ENCODE measurements around the gene ZNF782.
"Not testable (repeated sequence)": the region's sequence is repeated elsewhere in the genome, so short reads cannot be mapped to it uniquely, and the experiment has no call there.

The ZNF782 gene

DNA sequence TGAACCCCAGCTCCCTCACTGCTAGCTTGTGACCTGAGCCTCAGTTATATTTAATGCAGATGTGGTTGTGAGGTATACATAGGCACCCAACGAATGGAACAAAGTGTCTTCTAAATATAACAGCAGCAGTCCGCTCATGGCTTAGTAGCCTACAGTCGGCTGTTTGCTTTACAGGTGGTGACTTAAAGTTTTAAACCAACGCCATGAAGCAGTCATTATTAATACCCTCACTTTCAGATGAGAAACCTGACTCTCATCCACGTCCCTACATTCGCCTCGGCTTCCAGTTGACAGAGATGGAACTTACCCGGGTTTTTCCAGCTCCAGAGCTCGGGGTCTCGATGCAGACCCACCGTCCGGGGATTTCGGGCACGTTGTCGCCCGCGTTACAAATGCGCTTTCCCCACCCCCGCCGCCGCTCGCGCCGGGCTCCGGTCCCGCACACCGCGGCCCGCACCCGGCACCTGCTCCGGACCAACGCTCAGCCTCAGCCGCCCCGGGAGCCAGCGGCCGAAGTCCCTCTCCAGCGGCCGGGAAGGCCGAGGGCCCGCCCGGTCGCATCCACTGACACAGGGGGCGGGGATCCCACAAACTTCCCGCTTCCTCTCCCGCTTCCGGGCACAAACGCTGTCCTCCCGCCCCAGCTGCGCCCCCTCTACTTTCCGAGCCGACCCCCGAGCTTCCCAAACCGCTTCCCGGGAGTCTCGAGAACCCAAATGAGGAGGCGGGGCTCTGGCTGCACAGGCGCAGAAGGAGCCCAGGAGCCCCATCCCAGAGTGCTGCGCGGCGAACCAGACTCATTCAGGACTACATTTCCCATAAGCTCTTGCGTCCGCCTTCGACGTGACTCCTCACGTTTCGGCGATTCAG lies at the start of gene ZNF782:
TSS of gene ZNF782 (minus strand) at position 734 of the 870 bp plus-strand sequence. CDS start 2,553 bp downstream, outside the sequence.
- peak; percentile 95 for DNase-seq (ENCODE audit: low spot score)

DNA sequence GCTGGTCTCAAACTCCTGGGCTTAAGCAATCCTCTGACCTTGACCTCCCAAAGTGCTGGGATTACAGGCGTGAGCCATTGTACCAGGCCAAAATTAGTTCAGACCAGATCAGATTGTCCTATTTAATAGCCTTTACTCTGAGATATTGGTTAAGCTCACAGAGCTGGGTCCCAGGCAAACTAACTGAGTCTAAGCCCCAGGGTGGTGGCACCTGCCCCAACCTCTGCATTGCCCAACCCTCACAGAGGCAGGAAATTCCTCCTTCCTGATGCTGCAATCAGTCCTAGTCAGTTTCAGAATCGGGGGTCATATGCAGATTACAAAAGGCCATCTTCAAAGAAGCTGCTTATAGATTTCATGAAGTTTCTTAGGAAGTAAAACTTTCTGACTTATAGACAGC lies 45.7 kb upstream of the ZNF782 start:
- not testable (repeated sequence) for DNase-seq (ENCODE audit: low spot score)

GRCh38 chr9:96892131-96892530 lies 37.8 kb upstream of the ZNF782 start:
- DNase-seq (ENCODE audit: low spot score), result no peak

GRCh38 chr9:96888591-96888990 lies 34.3 kb upstream of the ZNF782 start:
- no peak for DNase-seq (ENCODE audit: low spot score)

DNA sequence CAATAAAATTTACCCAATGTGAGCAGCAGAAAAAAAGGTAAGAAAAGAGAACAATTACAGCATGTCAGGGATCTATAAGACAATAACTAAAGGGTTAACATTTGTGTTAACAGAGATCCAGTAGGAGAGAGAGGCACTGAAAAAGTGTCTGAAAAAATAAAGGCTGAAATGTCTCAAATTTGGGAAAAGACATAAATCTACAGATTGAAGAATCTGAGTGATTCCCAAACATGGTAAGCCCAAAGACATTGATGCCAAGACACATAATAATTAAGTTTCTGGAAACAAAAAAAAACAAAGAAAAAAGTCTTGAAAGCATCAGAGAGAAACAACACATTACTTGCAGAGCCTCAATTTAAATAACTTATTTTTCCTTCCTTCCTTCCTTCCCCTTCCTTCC lies 31.1 kb upstream of the ZNF782 start:
- no peak for DNase-seq (ENCODE audit: low spot score)

DNA sequence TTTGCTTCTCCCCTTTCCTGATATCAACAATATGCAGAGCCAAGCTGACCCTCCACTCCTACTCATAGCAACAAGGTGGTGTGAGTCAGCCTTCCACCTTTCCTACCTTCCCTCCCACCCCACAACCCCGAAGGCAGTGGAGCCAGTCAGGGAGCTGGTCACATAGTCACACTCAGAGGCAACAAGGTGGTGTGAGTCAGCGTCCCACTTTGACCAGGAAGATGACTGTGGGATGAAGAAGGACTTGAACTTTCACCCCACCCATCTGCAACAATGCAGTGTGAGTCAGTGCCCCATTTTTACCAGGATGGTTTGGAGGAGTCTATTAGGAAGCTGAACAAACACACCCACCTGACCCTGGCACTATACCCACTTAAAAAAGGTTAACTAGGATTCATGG lies 30.1 kb upstream of the ZNF782 start:
- DNase-seq (ENCODE audit: low spot score), result peak; percentile 99

DNA sequence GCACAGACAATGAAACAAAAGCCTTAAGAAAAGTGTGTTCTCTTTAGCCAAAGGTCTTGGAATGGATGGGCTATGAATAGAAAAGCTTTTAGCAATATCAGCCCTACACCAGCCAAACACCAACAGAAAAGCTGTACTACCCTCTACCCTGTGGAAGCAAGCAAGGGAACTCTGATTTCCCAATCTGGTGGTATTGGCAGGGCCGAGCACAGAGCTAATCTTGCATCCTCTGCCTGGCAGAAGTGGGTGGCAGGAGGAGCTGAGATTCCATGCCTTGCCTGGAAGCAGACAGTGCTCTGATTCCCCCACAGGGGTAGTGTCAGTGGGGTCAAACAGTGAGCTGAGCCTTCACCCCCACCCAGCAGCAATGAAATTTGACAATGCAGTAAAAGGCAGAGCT lies 29.6 kb upstream of the ZNF782 start:
- no peak for DNase-seq (ENCODE audit: low spot score)

GRCh38 chr9:96877269-96877668 lies 23.0 kb upstream of the ZNF782 start:
- no peak for DNase-seq (ENCODE audit: low spot score)

DNA sequence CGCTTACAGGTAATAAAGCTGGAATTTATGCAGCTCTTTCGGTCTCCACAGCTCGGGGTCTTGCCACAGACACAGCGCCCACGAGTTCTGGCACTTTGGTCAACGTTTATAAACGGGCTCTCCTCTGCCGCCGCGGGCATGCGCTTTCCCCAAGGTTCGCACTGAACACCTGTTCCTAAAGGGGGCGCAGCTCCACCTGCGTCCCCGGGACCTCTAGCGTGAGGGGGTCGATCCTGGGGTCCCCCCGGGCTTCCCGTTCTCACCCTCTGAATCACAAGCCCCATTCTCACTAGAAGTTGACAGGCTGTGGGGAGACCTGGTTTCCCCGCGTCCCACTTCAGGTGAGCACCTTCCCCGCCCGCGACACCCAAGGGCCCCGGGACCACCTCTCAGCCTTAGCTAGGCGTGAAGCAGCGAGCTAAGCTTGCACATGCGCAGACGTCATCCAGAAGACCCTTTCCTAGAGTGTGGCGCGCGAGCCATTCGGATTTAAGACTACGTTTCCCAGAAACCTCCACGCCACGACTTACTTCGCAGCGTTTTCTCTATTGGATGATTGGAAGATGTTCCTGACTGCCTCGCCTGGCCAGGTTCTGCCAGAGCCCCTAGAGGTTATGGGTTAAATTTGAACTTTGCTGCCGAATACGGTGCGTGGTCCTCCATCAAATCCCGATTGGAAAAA lies 21.3 kb upstream of the ZNF782 start:
- DNase-seq (ENCODE audit: low spot score), result peak; percentile 85

DNA sequence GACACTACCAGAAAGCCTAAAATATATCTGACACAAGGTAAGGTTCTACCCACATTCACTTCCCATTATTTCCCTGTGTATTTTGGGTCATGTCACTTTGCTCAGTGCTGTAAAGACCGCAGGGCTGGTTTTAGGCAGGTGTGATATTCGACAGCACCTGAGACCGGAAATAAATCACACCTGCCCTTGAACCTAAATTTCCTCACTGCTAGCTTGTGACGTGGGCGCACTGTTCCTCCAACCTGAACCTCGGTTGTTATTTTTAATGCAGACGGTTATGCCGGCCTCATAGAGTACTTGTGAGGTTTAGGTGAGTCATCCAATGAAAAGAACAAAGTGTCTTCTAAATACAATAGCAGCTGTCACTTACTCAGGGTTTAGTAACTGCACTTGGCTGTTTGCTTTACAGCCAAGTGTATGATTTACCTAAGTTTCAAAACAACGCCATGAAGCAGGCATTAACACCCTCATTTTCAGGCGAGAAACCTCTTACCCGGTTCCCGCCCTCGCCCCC lies 20.7 kb upstream of the ZNF782 start:
- peak; percentile 93 for DNase-seq (ENCODE audit: low spot score)

DNA sequence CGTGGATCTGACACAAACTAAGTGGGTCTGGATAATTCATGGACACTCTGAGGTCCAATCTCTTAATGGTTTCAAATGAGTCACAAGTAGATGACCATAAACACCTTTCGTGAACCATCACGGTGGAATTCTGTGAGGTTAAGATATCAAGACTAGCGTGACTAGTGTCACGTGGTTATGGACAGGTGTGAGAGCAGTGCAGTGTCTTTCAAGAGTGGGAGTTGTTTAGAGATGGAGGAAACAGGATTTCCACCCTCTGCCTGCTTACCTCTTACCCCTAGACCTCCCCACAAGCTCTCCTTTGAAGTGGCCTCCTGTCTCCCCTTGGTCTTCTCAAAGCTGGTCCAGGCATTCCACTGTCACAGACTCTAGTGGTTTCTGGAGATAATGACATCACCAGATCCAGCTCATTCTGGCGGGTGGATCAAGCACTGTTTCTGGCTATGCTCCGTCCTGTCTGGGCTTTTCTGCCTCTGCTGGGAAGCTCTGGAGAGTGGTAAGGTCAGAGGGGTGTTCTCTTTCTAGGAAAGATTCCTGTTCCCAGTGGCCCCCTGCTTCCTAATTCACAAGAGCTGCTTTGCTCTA lies 20.0 kb upstream of the ZNF782 start:
- DNase-seq (ENCODE audit: low spot score), result no peak

DNA sequence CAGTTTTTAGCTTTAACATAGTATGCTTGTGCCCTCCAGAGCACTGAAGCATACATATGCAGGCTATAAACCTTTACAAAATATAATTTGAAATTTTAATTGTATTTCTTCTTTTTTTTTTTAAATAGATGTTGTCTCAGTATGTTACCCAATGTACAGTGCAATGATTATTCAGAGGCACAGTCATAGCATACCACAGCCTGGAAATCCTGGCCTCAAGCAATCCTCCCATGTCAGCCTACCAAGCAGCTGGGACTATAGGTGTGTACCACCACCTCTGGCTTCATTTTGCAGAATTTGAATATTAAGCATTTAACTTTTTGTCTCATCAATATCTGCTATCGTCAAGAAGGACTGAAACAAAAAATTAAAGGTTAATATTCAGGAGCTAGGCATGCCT lies 16.9 kb upstream of the ZNF782 start:
- no peak for DNase-seq (ENCODE audit: low spot score)

DNA sequence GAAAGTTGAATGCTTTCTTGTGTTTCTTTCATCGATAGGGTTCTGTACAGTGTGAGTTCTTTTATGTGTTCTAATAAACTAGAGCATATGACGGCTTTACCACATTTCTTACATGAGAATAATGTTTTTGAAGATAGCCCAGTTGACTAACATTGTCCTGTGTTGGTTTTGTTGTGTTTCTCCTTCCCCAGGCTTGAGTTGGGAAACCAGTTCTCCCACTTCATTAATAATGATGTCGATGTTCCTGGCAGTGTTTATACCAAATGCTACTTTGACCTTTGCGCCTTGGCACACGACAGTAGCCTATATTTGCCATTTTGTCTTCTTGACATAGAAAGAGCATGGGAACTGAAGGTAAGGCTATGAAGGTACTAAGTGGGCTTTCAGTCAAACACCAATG lies 14.4 kb upstream of the ZNF782 start:
- DNase-seq (ENCODE audit: low spot score), result no peak

- DNase-seq (ENCODE audit: low spot score), result no peak
These were observed 12.9 kb upstream of the ZNF782 start for GRCh38 chr9:96867079-96867804.

- not testable (repeated sequence) for DNase-seq (ENCODE audit: low spot score)
These were observed 10.9 kb upstream of the ZNF782 start for GRCh38 chr9:96865240-96865639.

DNA sequence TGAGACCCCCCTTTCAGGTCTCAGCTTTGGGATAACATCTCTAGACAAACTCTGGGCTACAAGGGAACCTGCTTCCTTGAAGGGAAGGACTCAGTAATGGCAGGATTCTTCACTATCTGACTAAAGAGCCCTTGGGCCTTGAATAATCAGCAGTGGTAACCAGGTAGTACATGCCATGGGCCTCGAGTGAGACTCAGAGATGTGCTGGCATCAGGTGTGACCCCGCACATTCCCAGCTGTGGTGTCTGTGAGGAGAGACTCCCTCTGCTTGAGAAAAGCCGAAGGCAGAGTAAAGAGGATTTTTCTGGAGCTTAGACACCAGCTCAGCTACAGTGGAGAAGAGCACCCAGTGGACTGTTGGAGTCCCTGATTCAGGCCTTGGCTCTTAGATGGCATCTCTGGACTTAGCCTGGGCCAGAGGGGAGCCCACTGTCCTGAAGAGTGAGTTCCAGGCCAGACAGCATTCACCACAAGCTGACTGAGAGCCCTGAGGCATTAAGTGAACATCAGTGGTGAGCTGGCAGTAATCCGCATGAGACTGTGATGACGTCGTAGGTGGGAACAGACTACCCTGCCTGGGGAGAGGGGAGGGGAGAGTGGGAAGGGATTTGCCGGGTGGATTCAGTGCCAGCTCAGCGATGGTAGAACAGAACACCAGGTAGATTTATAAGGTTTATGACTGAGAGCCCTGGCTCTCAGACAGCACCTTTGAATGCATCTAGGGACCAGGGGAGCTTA lies 5.3 kb upstream of the ZNF782 start:
- peak; percentile 82 for DNase-seq (ENCODE audit: low spot score)

GRCh38 chr9:96858670-96859069 lies 4.4 kb upstream of the ZNF782 start:
- no peak for DNase-seq (ENCODE audit: low spot score)

DNA sequence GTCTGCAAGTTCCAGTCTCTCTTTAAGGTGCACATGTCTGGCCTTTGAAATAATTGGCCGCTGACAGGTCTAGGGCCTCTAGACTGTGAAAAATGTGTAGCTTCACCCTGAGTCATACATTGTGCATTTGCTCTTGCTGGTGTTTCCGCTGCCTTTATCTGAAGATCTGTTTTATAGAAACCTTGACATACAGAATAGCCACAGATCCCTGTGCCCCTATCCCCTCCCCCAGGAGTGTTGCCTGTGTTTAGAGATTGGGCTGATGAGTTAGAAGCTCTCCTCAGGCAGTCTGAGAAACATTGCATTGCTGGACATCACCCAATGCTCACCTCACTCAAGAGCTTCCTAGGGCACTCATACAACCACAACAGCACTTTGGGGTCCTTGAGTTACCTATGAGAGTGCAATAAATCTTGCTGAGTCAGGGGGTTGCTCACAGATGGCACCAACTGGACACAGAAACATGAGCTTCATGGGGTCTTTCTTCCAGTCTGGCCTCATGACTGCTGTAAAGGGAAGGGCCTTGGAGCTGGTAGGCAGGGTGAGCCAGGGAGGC lies 3.8 kb upstream of the ZNF782 start:
- peak; percentile 65 for DNase-seq (ENCODE audit: low spot score)

DNA sequence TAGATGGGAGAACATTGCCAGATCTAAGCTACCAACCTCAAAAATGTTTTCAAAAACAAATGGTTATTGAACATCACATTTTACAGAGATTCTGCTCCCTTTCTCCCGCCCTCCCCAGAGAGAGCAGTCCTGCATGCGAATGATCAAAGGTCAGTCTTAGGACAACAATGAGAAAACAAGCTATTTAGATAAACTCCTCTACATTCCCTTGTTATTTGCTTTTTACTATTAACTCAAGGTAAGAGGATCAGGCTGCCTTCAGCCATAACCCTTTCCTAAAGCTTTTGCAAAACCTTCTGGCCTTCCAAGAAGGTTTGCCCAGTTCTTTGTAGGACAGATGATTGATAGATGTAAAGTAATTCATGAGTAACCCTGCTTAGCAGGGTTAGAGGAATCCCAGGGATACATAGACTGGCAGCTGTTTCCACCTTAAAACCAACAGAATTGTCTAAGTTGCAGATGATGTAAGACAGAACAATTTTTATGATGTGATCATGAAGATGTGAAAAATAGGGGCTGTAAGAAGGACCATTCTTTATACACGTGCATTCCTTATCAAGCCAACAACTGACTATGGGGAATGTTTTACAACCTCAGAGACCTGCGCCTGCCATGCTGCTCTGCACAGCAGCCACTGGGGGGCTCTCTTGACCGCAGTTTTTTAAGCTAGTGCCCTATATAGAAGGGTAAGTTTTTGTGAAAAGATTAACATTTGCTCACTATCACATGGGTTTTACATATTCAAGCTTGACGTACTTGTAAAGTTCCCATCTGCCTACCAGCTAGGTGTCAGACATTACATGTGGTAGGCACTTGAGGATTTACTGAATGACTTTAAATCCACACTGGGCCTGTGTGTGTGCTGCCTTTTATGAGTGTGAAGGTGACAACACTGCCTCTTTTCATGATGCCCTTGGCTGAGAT lies 2.3 kb upstream of the ZNF782 start:
- peak; percentile 80 for DNase-seq (ENCODE audit: low spot score)
